ENCODE data around the gene SLBP. TPM values are rescaled to one million over a fixed set of nuclear protein-coding genes. Genes with fewer than 3 reads are reported as not detected.
A peak's percentile ranks its signal among the peaks of the same experiment; 100 is the strongest.

The SLBP gene
- total RNA-seq, 1 experiment from 2014 or later: 43.5 TPM

- Mint-ChIP-seq H3K36me3 (ENCODE audit: insufficient read depth, unreplicated experiment) (no peaks in the 10 kb centered on the region), H3K9me3 (ENCODE audit: unreplicated experiment) (no peaks in the 10 kb centered on the region), H3K27ac (ENCODE audit: low read depth, unreplicated experiment) (no peak overlapping the region), H3K4me1 (ENCODE audit: insufficient read depth, unreplicated experiment) (peaks cover 7% of the 10 kb centered on the region), H3K4me3 (ENCODE audit: unreplicated experiment) (no peak overlapping the region), H3K27me3 (ENCODE audit: insufficient read depth, unreplicated experiment) (no peaks in the 10 kb centered on the region)
- peak; percentile 20 for DNase-seq (ENCODE audit: unreplicated experiment)
- intact Hi-C loops (cut with micrococcal nuclease): no loop called here
- POLR2A ChIA-PET: no interaction called here
- no peak for TF ChIP-seq CTCF (IDR thresholded peaks at IDR 0.05; ENCODE audit: unreplicated experiment)
- BruUV-seq (replicated peaks): no TSS peak
- CTCF ChIA-PET: interaction anchor here (0.6 to 1.2 kb wide), 4 partner anchors 15 to 910 kb away, joined by 3 to 5 read pairs (median 4); no protein-coding TSS in a partner anchor
Measured at GRCh38 chr4:1644891-1645657, 67.0 kb downstream of the SLBP start.

GRCh38 chr4:1643971-1644735, 68.0 kb downstream of the SLBP start:
- DNase-seq (ENCODE audit: unreplicated experiment): no peak
- POLR2A ChIA-PET: no interaction called here
- Mint-ChIP-seq H3K36me3 (ENCODE audit: insufficient read depth, unreplicated experiment) (no peaks in the 10 kb centered on the region), H3K4me3 (ENCODE audit: unreplicated experiment) (no peak overlapping the region), H3K9me3 (ENCODE audit: unreplicated experiment) (no peaks in the 10 kb centered on the region), H3K4me1 (ENCODE audit: insufficient read depth, unreplicated experiment) (peaks cover 7% of the 10 kb centered on the region), H3K27me3 (ENCODE audit: insufficient read depth, unreplicated experiment) (no peaks in the 10 kb centered on the region), H3K27ac (ENCODE audit: low read depth, unreplicated experiment) (no peak overlapping the region)
- TF ChIP-seq CTCF (IDR thresholded peaks at IDR 0.05; ENCODE audit: unreplicated experiment): no peak
- CTCF ChIA-PET: interaction anchor here (0.9 to 1.0 kb wide), 2 partner anchors 15 to 64 kb away, joined by 3 to 4 read pairs; no protein-coding TSS in a partner anchor
- BruUV-seq (replicated peaks): no TSS peak
- intact Hi-C loops (cut with micrococcal nuclease): no loop called here

Other genes with a start within 250 kb of the SLBP start
- 5.0 and 6.6 TPM in 2 replicates for gene FAM53A, start 28.0 kb downstream of the SLBP start, total RNA-seq (2022)
- 25.5 and 38.3 TPM in 2 replicates for gene TMEM129, start 9.0 kb upstream of the SLBP start, total RNA-seq (2022)
- gene TACC3, start 9.2 kb upstream of the SLBP start, total RNA-seq (2022): 53.0 and 69.8 TPM in 2 replicates
- 2.5 and 6.5 TPM in 2 replicates for gene FGFR3, start 81.0 kb upstream of the SLBP start, total RNA-seq (2022)
- gene LETM1, start 143.8 kb upstream of the SLBP start, total RNA-seq (2022): 85.0 and 86.3 TPM in 2 replicates
- gene NSD2, start 159.1 kb upstream of the SLBP start, total RNA-seq (2022): 100 and 109 TPM in 2 replicates

Measured in MCF 10A (cell line).